Measurements from ENCODE around the gene SMC3. TPM values are rescaled to one million over a fixed set of nuclear protein-coding genes. Genes with fewer than 3 reads are reported as not detected.
"Not testable (repeated sequence)": the region's sequence is repeated elsewhere in the genome, so short reads cannot be mapped to it uniquely, and the experiment has no call there.

The SMC3 gene
- total and polyA plus RNA-seq, 2 of the 13 experiments (the other 11 are each of a cell fraction or from before 2014, with no cell fraction given) = 11.7 to 48.0 TPM

GRCh38 chr10:110610781-110611180, 43.3 kb downstream of the SMC3 start:
- H3K79me2 ChIP-seq (ENCODE audit: insufficient read depth, low read length); H3K36me3 ChIP-seq (replicated peaks in 1 of 2; ENCODE audit: control insufficient read depth in 1 of 2, insufficient read depth in 2 of 2, low read length in 2 of 2); H2AFZ ChIP-seq (ENCODE audit: low read length); H3K9ac ChIP-seq (ENCODE audit: insufficient read depth, low read depth, low read length); H3K4me2 ChIP-seq (ENCODE audit: low read depth, low read length); POLR2A ChIA-PET; FAIRE-seq; ATAC-seq; H3K9me3 ChIP-seq (ENCODE audit: low read length); H3K27ac ChIP-seq (ENCODE audit: extremely low read length, insufficient read depth, low read length); H4K20me1 ChIP-seq (ENCODE audit: insufficient read depth, low read length); BruUV-seq (replicated peaks); H3K4me3 ChIP-seq (replicated peaks in 1 of 3; ENCODE audit: insufficient read depth in 1 of 3, low read depth in 2 of 3, low read length in 3 of 3); H3K27me3 ChIP-seq (ENCODE audit: control insufficient read depth in 1 of 2, insufficient read depth in 2 of 2, low read length in 2 of 2); H3K4me1 ChIP-seq (ENCODE audit: insufficient read depth, low read length); DNase-seq (ENCODE audit: low spot score): not testable (repeated sequence)
- intact Hi-C loops (cut with micrococcal nuclease; ENCODE audit: unreplicated experiment) (loop anchor here (1.0 to 5.0 kb wide), 3 partner anchors 62 to 1667 kb away; no protein-coding TSS in a partner anchor), in situ Hi-C loops (cut with HindIII; ENCODE audit: extremely low pct_ligation_motif_present, low pct_unique_long_range_greater_than_20kb) (loop anchor here (5.0 to 25.0 kb wide), 2 partner anchors 62 to 277 kb away; no protein-coding TSS in a partner anchor)
- WGBS (ENCODE audit: low lambda C conversion rate) = 18% methylated on average over 3 of the region's 3 CpGs
- CTCF ChIA-PET (ENCODE audit: low intra/inter-chr PET ratio, low total read pairs) = interaction anchor here (0.9 to 2.7 kb wide), 4 partner anchors 62 to 283 kb away, joined by 3 to 10 read pairs (median 5); no protein-coding TSS in a partner anchor

- FAIRE-seq (no peak), ATAC-seq (no peak), DNase-seq (ENCODE audit: low spot score) (no peak)
- Histone ChIP-seq H3K9ac (ENCODE audit: insufficient read depth, low read depth, low read length) (no peak overlapping the region), H4K20me1 (ENCODE audit: insufficient read depth, low read length) (no peaks in the 10 kb centered on the region), H3K9me3 (ENCODE audit: low read length) (no peaks in the 10 kb centered on the region), H3K79me2 (ENCODE audit: insufficient read depth, low read length) (no peaks in the 10 kb centered on the region), H3K27ac (ENCODE audit: extremely low read length, insufficient read depth, low read length) (no peak overlapping the region), H3K4me1 (ENCODE audit: insufficient read depth, low read length) (no peaks in the 10 kb centered on the region), H2AFZ (ENCODE audit: low read length) (no peak overlapping the region), H3K36me3 (replicated peaks in 1 of 2; ENCODE audit: control insufficient read depth in 1 of 2, insufficient read depth in 2 of 2, low read length in 2 of 2) (no peaks in the 10 kb centered on the region), H3K4me2 (ENCODE audit: low read depth, low read length) (no peak overlapping the region), H3K4me3 (replicated peaks in 1 of 3; ENCODE audit: insufficient read depth in 1 of 3, low read depth in 2 of 3, low read length in 3 of 3) (no peak overlapping the region), H3K27me3 (ENCODE audit: control insufficient read depth in 1 of 2, insufficient read depth in 2 of 2, low read length in 2 of 2) (no peaks in the 10 kb centered on the region; a peak in 1 of 5 replicates)
- 7% methylated on average over 3 of the region's 3 CpGs for WGBS (ENCODE audit: low lambda C conversion rate)
- intact Hi-C loops (cut with micrococcal nuclease; ENCODE audit: unreplicated experiment) (loop anchor here (5.0 kb wide), 1 partner anchor 1665 kb away; no protein-coding TSS in a partner anchor), in situ Hi-C loops (cut with HindIII; ENCODE audit: extremely low pct_ligation_motif_present, low pct_unique_long_range_greater_than_20kb) (loop anchor here (5.0 to 25.0 kb wide), 2 partner anchors 60 to 275 kb away; no protein-coding TSS in a partner anchor)
- TF ChIP-seq ZNF337 (CRISPR knock-in tag; IDR thresholded peaks at IDR 0.05; ENCODE audit: borderline replicate concordance, low read depth) = no peak
- no peak for TF ChIP-seq SIX1 (CRISPR knock-in tag; IDR thresholded peaks at IDR 0.05; ENCODE audit: borderline replicate concordance)
- TF ChIP-seq ZFYVE20 (CRISPR knock-in tag; IDR thresholded peaks at IDR 0.05; ENCODE audit: borderline replicate concordance, low read depth) = no peak
- no peak for TF ChIP-seq MBD4 (IDR thresholded peaks at IDR 0.05; ENCODE audit: borderline replicate concordance, low read length)
- no peak for TF ChIP-seq ATF6 (CRISPR knock-in tag; conservative IDR thresholded peaks at IDR 0.05)
- TF ChIP-seq HHEX (CRISPR knock-in tag; IDR thresholded peaks at IDR 0.05) = no peak
- TF ChIP-seq NFIB (CRISPR knock-in tag; IDR thresholded peaks at IDR 0.05; ENCODE audit: borderline replicate concordance) = no peak
- no peak for TF ChIP-seq FOXA1 (IDR thresholded peaks at IDR 0.05)
- no peak for TF ChIP-seq FOXA1 (CRISPR knock-in tag; IDR thresholded peaks at IDR 0.05)
- TF ChIP-seq ZNF124 (CRISPR knock-in tag; IDR thresholded peaks at IDR 0.05) = no peak
- no peak for TF ChIP-seq AGO1 (IDR thresholded peaks at IDR 0.05; ENCODE audit: low read depth, low read length, poor library complexity, severe bottlenecking)
- no peak for TF ChIP-seq DNMT3B (CRISPR knock-in tag; conservative IDR thresholded peaks at IDR 0.05)
- no peak for TF ChIP-seq STAG1 (CRISPR knock-in tag; IDR thresholded peaks at IDR 0.05)
- no peak for TF ChIP-seq HCFC1 (IDR thresholded peaks at IDR 0.05; ENCODE audit: low read depth, low read length)
- no peak for TF ChIP-seq DR1 (CRISPR knock-in tag; IDR thresholded peaks at IDR 0.05)
- no peak for TF ChIP-seq TP53 (CRISPR knock-in tag; conservative IDR thresholded peaks at IDR 0.05)
- no peak for TF ChIP-seq SKI (IDR thresholded peaks at IDR 0.05; ENCODE audit: partially characterized antibody)
- no peak for TF ChIP-seq JUN (CRISPR knock-in tag; IDR thresholded peaks at IDR 0.05)
- no peak for TF ChIP-seq ZNF879 (CRISPR knock-in tag; IDR thresholded peaks at IDR 0.05)
- BruUV-seq (replicated peaks) = no TSS peak
- ChIA-PET CTCF (ENCODE audit: low intra/inter-chr PET ratio, low total read pairs) (no interaction called here), POLR2A (no interaction called here)
Measured at GRCh38 chr10:110612087-110612486, 44.6 kb downstream of the SMC3 start.
